ENCODE results near the gene TAF4B.

DNA sequence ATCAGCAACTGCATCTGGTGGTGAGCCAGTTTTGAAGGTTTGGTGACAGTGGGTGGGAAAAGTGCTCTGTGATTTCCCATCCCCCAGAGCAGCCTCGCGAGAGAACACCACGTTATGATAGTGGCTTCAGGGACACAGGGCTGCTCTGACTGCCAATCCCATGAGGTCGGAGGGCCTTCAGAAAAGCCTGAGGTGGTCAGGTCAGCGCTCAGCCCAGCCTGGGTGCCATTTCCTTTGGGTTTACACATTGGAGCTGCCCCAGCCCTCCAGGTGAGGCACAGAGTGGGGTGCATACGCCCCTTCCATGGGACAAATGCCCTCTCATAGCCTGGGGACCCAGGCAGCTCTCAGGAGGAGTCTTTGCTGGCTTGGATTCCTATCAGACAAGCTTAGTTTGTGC lies 195.3 kb downstream of the TAF4B start:
- TF ChIP-seq, protein P1, sequence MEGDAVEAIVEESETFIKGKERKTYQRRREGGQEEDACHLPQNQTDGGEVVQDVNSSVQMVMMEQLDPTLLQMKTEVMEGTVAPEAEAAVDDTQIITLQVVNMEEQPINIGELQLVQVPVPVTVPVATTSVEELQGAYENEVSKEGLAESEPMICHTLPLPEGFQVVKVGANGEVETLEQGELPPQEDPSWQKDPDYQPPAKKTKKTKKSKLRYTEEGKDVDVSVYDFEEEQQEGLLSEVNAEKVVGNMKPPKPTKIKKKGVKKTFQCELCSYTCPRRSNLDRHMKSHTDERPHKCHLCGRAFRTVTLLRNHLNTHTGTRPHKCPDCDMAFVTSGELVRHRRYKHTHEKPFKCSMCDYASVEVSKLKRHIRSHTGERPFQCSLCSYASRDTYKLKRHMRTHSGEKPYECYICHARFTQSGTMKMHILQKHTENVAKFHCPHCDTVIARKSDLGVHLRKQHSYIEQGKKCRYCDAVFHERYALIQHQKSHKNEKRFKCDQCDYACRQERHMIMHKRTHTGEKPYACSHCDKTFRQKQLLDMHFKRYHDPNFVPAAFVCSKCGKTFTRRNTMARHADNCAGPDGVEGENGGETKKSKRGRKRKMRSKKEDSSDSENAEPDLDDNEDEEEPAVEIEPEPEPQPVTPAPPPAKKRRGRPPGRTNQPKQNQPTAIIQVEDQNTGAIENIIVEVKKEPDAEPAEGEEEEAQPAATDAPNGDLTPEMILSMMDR (IDR thresholded peaks at IDR 0.05 in 4 of 5, conservative IDR thresholded peaks at IDR 0.05 in 1 of 5): no peak
- TF ChIP-seq POLR2A (IDR thresholded peaks at IDR 0.05): no peak

Measured in gastrocnemius medialis (tissue), 4 donors.